ENCODE measurements around the gene YJEFN3.

Gene YJEFN3

GRCh38 chr19:19523177-19523576, 5.5 kb upstream of the YJEFN3 start:
- DNase-seq (ENCODE audit: low read depth): no peak

- DNase-seq (ENCODE audit: low read depth): no peak
These were observed 4.7 kb upstream of the YJEFN3 start for GRCh38 chr19:19524053-19524452.

DNA sequence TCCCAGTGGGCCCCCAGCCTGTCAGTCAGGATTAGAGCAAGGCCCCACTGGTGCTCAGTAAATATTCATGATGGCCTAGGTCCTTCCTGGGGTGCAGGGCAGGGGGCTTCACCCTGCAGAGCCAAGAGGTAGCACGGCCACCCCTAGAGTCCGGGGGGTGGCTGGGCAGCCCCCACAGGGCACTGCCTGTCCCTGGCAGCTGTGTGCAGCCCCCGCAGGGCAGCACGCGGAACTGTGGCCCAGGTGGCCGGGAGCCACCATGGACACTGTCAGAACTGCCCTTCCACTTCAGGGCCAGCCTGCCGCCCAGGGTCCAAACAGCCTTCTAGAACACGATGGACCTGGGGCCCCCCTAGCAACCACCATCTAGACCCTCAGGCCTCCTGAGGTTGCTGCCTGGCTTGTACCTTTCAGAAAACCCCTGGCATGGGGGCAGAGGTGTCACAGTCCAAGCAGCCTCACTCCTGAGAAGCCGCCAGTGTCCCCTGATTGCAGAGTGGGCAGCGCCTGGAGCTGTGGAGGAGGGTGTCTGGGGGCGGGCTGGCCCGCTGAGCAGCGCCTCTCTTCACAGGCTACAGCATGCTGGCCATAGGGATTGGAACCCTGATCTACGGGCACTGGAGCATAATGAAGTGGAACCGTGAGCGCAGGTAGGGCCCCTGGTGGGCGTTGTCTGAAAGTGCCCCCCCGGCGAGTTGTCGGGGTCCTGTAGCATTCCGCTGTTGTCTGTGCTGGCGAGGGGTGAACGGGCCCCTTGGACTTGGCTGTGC, 2.9 kb upstream of the YJEFN3 start:
- DNase-seq (ENCODE audit: low read depth): no peak

DNA sequence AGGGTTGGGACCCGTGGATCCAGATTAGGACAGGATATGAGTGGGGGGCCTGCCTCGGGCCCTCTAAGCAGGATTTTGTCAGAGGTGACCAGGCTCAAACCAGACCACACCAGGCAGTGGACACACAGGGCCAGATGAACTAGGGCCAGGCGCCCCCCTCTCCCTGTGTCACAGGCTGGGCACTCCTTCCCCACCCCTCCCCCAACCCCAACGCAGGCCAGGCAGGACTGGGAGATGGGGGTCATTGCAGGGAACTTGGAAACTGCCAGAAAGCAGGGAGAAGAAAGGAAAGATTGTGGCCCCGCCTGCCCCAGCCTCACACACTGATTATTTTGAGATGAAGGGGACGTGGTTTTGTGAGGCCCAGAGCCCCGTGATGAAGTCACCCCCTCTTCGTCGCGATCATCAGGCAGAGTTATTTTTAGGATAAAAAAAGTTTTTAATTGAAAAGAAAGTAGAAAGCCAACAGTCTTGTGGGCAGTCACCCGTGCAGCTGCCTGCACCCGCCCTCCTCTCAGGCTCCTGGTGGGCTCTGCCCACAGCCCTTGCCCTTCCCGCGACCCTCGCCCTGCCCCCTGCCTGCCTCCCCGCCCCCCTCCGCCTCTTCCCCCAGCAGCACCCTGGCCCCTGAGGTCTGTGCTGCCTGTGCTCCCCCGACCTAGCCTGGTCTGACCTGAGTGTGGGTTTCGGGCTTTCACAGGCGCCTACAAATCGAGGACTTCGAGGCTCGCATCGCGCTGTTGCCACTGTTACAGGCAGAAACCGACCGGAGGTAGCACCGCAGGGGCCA, 1.9 kb upstream of the YJEFN3 start:
- DNase-seq (ENCODE audit: low read depth): no peak

- no peak for DNase-seq (ENCODE audit: low read depth)
These were observed 1.4 kb upstream of the YJEFN3 start for GRCh38 chr19:19527371-19527656.

- DNase-seq (ENCODE audit: low read depth): no peak
These were observed 761 bp upstream of the YJEFN3 start for GRCh38 chr19:19527674-19528625.

DNA sequence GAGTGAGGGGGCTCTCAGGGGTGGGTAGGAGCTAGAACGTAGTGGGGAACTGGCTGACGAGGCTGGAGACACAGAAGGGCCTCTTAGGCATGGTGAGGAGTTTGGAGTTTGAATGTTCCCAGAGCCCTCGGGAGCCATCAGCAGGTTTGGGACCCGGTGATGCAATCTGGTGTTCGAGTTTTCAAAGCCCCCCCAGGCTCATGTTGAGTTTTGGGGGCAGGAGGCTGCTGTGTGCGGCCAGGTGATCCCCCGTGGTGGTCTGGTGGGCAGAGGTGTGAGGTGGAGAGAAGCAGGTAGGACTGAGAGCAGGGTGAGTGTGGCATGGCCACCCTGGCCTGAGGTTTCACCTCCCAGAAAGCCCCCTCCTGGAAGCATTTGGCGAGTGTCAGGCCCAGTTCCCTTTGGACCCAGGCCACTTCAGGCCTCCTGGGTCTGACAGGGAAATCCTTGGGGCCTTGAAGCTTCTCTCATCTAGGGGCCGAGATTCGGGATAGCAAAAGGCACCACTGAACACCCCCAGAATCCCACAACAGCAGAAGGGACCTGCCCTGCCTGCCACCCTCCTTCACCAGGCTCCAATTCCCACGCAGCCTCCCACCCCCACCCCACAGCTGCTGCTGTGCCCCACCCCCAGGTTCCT, 1.2 kb downstream of the YJEFN3 start:
- DNase-seq (ENCODE audit: low read depth): no peak

DNA sequence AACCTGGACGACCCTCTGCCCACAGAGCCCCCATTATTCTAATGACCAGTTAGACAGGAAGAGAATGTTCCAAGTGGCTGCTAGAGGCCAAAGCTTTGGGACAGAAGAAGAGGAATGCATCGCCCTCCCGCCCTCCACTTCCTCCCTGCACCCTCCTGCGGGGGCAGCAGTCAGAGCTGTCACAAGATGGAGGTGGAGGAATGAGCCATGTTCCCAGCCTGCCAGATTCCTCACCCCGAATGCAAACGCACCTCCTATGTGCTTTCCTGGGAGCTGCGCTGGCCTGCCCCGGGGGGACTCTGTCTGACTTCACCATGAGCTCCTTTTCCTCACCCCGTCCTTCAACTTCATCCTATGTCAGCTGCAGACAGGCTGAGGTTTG, 1.7 kb downstream of the YJEFN3 start:
- no peak for DNase-seq (ENCODE audit: low read depth)

GRCh38 chr19:19530889-19531288, 2.2 kb downstream of the YJEFN3 start:
- no peak for DNase-seq (ENCODE audit: low read depth)

DNA sequence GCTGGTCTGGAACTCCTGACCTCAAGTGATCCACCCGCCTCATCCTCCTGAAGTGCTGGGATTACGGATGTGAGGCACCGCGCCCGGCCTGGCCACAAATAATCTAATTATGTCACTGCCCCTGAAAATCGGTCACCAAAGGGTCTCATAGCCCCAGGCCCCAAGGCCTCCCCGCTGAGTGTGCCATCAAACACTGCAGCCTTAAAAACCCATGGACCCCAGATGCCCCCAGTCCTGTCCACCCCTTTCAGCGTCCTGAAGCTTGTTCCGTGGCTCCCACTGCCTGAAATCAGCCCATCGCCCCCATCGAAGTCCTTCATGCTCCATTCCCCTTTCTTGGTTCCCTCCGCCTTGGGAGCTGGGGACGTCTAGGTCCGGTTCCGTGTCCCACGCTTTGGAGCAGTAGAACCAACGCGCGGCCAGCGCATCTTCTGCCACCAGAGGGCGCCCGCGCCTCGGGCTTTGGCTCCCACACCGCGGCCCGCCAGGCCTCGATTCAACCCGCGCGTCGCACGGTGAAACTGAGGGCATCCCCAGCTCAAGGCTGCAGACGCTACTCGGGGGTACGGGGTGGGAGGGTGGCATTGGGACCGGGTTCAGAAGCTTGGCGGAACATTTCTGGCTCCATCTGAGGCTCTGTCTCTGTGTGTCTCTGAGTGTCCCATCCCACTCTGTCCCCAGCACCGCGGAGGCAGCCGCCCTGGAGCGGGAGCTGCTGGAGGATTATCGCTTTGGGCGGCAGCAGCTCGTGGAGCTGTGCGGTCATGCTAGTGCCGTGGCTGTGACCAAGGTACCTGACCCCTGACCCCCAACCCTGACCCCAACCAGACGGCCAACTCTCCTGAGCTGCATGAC, 3.5 kb downstream of the YJEFN3 start:
- no peak for DNase-seq (ENCODE audit: low read depth)

DNA sequence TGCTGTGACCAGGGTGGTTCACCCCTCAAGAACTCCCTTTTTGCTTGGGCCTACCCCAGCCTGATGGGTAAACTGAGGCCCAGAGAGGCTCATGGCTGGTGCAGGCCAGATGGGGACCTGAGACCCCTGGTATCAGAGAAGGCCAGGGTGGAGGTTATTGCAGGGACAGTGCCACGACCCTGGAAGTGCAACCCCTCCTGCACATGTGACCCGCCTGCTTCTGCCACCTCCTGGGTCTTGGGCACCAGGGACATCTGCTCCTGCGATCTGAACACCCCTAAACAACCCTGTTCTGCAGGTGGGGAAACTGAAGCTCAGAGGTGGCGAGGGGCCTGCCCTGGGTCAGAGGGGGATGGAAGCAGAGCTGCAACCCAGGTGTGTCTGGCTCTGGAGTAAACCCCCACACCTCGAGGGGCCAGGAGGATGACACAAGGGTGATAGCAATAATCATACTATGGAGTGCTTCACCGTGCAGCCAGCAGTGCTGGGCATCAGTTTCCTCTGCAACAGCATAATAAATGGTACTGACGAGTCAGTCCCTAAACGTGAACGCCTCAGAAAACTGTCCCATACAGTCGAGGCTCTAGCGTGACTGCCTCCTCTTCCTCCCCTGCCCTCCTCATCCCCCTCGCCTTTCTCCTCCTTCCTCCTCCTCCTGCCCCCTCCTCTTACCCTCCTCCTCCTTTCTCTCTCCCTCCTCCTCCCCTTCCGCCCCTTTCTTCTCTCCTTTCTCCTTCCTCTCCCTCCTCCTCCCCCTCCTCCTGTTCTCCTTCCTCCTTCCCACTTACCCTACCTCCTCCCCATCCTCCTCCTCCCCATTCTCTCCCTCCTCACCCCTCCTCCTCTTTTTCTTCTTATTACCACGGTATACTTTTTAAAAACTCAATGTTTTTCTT, 4.3 kb downstream of the YJEFN3 start:
- no peak for DNase-seq (ENCODE audit: low read depth)

GRCh38 chr19:19533841-19534240, 5.1 kb downstream of the YJEFN3 start:
- DNase-seq (ENCODE audit: low read depth): no peak

- no peak for DNase-seq (ENCODE audit: low read depth)
These were observed 6.0 kb downstream of the YJEFN3 start for GRCh38 chr19:19534556-19535265.

DNA sequence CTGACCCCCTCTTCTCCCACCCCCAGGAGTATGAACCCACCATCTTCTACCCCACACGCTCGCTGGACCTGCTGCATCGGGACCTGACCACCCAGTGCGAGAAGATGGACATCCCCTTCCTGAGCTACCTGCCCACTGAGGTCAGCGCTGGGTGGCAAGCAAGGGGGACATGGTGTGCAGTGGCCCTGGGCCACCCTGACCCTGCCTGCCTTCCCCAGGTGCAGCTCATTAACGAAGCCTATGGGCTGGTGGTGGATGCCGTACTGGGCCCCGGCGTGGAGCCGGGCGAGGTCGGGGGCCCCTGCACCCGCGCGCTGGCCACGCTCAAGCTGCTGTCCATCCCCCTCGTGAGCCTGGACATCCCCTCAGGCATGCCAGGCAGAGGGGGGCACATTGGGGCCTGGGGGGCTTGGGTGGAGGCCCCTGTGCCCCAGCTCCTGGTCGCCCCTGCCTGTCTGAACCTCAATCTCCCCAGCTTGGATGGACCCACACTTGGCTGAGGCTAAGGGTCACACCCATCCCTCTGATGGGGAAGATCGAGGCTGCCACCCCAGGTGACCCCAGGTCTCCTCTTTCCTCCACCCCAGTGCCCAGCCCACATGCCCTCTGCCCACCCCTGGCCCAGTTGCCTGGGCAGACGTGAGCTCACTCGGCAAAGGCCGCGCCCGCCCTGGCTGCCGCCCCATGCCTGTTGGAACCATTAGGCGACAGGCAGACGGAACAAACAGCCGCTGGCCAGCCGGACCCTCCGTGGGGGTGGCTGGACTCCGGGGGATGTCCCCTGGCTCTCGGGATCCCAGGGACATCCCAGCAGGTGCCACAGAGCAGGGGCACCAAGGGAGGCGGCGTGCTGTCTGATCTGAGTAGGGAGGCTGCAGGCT, 6.8 kb downstream of the YJEFN3 start:
- no peak for DNase-seq (ENCODE audit: low read depth)

DNA sequence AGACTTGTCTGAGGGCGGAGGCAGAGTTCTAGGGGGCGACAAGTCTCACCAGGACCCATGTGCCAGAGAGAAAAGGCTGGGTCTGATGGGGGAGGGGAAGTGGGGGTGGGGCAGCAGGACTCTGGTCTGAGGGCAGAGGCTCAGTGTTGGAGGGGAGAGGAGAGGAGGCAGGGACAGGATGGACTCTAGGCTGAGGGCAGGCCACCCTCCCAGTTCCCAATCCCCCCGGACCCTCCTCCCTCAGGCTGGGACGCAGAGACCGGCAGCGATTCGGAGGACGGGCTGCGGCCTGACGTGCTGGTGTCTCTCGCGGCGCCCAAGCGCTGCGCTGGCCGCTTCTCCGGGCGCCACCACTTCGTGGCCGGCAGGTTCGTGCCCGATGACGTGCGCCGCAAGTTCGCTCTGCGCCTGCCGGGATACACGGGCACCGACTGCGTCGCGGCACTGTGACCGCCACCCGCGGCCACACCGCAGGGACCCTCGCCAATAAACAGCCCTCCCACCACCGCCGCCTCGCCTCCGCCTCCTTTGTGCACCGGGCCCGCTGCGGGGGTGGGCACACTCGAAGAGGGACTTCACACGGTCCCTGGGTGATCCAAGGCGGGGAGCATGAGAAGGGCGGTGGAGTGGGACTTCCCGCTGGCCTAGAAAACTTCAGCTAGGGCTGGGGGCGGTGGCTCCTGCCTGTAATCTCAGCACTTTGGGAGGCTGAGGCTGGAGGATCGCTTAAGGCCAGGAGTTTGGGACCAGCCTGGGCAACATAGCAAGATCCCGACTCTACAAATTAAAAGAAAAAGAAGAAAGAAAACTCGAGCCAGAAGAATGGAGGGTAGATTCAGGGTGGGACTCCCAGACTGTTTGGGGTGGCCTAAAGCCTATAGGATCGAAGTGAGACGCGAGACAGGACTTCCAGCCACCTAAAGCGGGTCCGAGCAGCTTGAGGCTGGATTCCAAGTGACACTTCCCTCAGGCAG, 8.7 kb downstream of the YJEFN3 start:
- no peak for DNase-seq (ENCODE audit: low read depth)

DNA sequence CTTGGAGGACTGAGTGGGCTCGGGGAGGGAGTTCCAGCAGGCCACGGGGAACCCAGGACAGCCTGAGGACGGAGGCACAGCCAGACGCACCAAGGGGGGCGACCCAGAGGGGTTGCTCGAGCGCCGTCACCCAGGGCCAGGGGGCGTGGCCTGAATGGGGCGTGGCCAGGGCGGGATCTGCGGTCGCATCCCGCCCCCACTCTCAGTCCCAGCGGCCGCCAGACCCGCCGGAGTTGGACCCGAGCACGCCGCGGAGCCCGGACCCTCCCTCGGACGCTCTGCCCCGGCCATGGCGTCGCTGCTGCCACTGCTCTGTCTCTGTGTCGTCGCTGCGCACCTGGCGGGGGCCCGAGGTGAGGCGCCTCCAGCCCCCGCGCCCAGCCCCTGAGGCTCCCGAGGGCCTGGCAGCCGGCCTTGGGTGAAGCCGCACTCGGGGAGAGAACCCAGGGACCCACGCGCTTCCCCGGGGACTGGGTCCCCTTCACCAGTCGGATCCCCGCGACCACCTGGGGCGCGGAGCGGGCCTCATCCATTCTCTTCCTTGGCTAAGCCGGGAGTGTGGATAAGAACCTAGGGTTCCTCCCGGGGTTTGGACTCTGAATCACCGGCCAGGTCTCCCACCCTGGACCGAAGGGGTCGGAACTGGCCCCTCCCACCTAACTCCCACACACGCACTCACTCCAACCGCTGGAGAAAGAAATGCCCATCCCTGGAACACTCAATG, 9.5 kb downstream of the YJEFN3 start, which contains the start of gene CILP2:
CILP2 (plus strand) TSS at position 205 of the 724 bp plus-strand sequence; CDS start at position 290, 85 bp downstream.
- DNase-seq (ENCODE audit: low read depth): no peak
